DMS 273 treated with DMSO at 0.1 percent for 48 hours (cell line): ENCODE data around the gene GGTLC1.
"Not testable (repeated sequence)": the region's sequence is repeated elsewhere in the genome, so short reads cannot be mapped to it uniquely, and the experiment has no call there.

Experiments used
- DNase-seq: peaks from one replicate; lab custom pipeline; 2025; lab: John Stamatoyannopoulos, UW

The GGTLC1 gene

GRCh38 chr20:23994001-23994633 is 5.5 kb upstream of the GGTLC1 start:
- DNase-seq: not testable (repeated sequence)

- not testable (repeated sequence) for DNase-seq
Measured at GRCh38 chr20:23993440-23993839, 4.9 kb upstream of the GGTLC1 start.

- not testable (repeated sequence) for DNase-seq
Measured at GRCh38 chr20:23990296-23990695, 1.7 kb upstream of the GGTLC1 start.

- DNase-seq: not testable (repeated sequence)
Measured at GRCh38 chr20:23988966-23989365, 387 bp upstream of the GGTLC1 start.

GRCh38 chr20:23986716-23987115 is 1.9 kb downstream of the GGTLC1 start:
- not testable (repeated sequence) for DNase-seq

- not testable (repeated sequence) for DNase-seq
Measured at GRCh38 chr20:23986310-23986709, 2.3 kb downstream of the GGTLC1 start.

GRCh38 chr20:23985790-23986225 is 2.8 kb downstream of the GGTLC1 start:
- not testable (repeated sequence) for DNase-seq

GRCh38 chr20:23985066-23985789 is 3.4 kb downstream of the GGTLC1 start:
- DNase-seq: not testable (repeated sequence)

- not testable (repeated sequence) for DNase-seq
Measured at GRCh38 chr20:23984476-23985023, 4.0 kb downstream of the GGTLC1 start.

- not testable (repeated sequence) for DNase-seq
Measured at GRCh38 chr20:23982112-23983018, 6.2 kb downstream of the GGTLC1 start.

- DNase-seq: not testable (repeated sequence)
Measured at GRCh38 chr20:23981526-23981925, 7.1 kb downstream of the GGTLC1 start.

- peak; percentile 16 for DNase-seq
Measured at GRCh38 chr20:23981014-23981413, 7.6 kb downstream of the GGTLC1 start.

- not testable (repeated sequence) for DNase-seq
Measured at GRCh38 chr20:23979899-23980811, 8.4 kb downstream of the GGTLC1 start.

GRCh38 chr20:23979380-23979779 is 9.2 kb downstream of the GGTLC1 start:
- DNase-seq: not testable (repeated sequence)

- DNase-seq: not testable (repeated sequence)
Measured at GRCh38 chr20:23978457-23978856, 10.1 kb downstream of the GGTLC1 start.

- no peak for DNase-seq
Measured at GRCh38 chr20:23974966-23975365, 13.6 kb downstream of the GGTLC1 start.

- DNase-seq: no peak
Measured at GRCh38 chr20:23971310-23971709, 17.3 kb downstream of the GGTLC1 start.

- no peak for DNase-seq
Measured at GRCh38 chr20:23970049-23970448, 18.5 kb downstream of the GGTLC1 start.

GRCh38 chr20:23967616-23967979 is 21.0 kb downstream of the GGTLC1 start:
- no peak for DNase-seq

GRCh38 chr20:23966927-23967615 is 21.5 kb downstream of the GGTLC1 start:
- DNase-seq: no peak
